ENCODE data around the gene PLEKHM1.

PLEKHM1 gene

DNA sequence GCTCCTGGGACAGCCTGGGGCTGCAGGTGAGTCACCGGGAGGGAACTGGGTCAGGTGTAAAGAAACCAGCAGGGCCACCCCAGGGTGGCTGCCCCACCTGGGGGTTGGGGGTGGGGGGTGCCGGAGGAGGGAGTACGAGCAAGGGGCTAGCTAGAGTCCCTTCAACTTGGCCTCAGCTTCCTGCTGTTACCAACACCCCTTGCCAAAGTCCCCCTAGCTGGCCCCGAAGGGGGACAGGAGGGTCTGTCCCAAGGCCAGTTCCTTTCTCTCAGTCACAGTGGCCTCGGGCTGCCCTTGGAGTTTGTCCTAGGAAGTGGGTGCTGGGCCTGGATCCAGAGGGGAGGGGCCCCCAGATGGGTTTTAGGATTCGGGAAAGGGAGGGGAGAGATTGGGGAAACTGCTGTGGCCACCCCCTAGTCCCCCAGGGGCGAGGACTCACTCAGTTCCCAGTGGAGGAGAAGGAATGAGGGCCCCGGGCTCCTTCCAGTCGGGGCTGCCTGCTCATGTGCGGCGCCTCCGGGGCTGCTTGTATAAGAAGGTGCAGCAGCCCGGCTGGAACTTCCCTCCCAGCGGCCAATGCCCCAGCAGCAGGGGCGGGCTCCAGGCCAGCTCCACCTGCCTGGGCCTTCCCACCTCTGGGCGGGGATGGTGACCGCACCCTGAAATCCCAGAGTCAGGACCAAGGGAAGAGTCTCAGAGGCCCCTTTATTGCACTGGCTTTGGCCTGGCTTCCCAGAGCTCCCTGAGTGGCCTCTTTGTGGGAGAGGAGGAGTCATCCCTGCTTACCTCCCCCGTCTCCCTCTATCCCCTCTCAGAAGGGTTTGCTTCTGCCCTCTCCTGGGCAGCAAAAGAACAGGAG, 65.2 kb downstream of the PLEKHM1 start:
- no peak for DNase-seq

DNA sequence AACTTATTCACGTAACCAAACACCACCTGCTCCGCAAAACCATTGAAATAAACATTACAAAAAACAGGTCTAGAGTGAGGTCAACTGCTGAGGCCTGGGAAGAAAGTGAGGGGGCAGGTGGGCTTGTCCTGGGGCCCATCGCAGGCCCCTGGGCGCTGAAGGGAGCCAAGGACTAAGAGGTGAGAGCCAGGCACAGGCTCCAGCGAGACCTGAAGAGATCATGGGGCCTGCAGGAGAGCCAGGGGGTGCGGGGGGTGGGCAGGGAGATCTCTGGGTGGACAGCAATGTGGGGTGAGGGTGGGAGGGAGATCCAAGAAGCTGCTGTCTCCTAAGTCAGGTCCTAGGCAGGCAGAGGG, 65.8 kb downstream of the PLEKHM1 start:
- no peak for DNase-seq

DNA sequence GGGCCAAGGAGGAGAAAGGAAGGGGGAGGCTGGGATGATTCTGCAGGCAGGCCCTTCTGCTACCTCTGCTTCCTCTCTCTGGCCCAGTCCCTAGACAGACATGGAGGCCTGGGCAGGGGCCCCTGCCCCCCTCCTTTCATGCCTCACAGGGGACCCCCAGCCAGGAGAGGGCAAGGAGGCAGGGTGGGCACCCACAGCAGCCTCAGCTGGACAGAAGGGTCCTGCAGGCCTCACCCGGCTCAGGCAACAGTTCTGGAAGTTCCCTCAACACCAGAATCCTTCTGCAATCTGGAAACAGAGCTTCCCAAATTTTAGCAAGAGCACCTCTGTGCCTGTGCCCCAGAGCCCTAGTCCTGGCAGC, 66.6 kb downstream of the PLEKHM1 start:
- no peak for DNase-seq

DNA sequence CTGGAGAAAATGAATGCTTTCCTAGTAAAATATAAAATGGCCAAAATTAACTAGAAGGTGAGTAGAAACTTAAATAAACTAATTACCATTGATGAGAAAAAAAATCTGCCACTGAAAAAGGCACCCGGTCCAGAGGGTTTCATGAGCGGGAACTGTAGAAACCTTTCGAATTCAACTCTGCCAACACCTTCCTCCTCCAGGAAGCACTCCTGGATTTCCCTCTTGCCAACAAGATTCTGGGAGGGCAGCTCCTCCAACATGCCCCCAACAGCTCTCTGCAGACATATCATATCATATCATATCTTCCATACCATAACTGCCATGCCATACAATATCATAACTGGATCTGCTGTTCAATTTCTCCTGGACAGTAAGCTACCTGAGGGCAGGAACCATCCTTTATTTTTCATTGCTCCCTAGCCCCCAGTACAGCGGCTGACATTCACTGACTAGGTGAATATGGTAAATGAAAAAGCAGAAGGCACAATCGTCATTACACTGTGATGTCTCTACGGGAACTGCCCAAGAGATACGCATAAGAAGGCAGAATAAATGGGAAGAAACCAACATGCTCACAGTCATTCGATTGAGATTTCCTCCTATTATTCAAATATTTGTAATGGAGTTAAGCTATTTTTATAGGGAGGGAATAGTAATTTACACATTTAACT, 67.1 kb downstream of the PLEKHM1 start:
- no peak for DNase-seq

DNA sequence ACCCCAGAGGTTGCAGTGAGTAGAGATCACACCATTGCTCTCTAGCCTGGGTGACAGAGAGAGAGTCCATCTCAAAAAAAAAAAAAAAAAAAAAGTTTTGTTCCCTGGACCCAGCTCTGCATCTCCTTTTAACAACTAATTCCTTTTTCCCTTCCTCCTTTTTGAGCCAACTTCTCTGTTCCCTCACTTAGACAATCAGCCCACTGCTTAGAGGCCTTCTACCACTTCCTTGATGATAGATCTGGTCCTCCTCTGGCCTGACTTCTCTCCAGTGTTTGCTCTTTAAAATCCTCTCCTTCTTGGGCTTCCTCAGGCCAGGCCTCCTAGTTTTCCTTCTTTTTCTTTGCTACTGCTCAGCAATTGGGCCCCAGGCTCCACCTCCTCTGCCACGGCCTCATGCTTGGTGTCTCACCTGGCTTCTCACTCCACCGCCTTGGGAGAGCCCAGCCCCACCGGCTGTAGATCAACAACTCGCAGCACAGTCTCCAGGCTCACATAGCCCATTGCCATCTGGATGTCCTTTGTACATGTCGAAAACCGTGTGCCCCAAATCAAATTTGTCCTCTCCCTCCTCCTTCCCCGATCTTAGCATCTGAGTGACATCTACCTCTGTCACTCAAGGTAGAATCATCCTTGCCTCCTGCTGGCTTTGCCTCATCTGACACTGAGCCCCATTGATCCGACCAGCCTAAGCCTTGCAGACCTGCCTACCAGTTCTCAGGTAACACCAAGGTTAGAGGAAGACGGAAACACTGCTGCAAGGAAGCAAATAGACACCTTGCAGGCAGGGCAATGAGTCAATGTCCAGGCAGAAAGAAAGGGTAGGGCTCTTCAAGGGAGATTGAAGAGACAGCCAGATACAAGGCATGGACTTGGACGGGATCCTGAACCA, 75.3 kb downstream of the PLEKHM1 start:
- DNase-seq: no peak

DNA sequence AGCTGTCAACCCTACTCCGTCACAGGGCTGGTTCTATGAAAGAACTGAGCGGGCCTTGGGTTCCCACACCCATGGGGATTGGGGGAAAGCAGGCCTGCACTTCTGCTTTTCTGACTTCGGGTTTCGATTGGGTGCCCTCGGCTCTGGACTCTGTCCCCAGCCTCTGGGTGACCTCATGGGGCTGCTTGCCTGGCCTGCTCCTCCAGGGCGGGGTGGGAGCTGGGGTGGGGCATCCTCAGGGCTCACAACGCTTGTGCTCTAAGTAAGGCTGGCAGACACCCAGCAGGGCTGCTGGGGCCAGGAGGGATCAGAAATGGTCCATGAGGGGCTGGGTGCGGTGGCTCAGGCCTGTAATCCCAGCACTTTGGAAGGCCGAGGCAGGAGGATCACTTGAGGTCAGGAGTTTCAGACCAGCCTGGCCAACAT, 77.0 kb downstream of the PLEKHM1 start:
- no peak for DNase-seq

DNA sequence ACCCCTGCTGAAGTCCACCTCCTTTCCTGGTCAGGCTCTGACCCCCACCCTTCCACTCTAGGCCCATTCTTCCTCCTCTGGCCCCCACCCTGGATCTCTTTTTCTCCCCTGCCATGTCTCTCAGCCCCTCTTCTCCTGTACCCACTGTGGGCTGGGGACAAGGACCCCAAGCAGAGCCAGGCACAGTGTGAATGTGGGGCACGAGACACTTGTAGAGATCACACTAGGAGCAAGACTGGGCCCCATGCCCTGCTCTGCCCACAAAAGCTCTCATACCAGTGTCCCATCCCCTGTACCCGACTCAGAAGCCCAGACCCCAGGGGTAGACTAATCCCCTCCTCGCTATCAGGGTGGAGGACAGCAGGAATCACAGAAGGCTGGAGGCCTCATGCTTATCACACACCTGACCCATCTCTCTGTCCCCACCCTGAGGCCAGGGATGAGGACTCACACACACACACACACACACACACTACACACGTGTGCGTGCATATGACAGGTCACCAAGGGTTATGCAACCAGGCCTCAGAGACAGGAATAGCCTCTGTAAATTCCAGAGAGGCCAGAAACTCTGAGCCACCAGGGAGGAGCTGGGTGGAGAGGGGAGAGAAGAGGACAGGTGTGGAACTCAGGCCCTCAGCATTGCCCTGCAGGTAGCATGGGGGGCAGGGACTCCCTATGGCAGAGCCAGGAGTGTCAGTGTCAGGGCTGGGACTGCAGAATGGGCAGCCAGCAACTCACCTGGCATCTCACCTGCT, 79.0 kb downstream of the PLEKHM1 start:
- no peak for DNase-seq

DNA sequence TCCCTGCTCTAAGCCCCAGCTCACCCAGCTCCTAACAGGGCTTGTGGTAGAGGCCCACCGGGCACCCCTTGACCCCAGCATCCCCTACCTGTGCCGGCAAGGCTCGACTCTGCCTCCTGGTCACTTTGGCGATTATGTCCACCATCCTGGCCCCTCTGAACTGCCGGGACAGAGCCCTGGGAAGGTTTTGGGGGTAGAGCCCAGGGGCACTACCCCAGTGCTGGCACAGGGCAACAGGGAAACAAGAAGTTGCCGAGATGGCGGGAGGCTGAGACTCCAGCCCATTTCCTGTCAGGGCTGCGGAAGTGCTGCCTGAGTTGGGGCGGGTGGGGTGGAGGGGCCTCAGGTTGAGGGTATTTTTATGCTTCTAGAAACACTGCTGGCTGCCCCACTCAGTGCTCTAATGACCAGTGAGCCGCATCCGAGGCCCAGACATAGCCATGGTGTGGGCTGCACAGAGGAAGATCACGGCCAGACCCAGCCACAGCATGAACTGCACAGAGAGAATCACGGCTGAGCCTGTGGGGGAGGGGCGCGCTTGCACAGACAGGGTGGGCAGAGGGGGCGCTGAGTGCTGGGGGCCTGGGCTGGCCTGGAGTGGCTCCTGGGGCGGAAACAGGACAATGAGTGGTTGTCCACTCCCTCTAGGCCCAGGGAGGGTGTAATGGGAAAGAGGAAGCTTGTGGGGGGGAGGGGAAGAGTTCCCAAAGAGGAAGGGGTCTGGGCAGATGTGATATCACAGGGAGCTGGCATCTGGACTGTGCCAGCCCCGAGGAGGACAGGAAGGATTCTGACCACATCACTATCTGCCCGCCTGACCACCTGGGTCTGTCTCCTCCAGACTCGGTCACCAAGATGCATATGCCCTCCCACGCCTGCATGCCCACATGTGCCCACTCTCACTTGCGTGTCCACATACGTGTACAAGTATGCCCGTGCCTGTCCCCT, 80.1 kb downstream of the PLEKHM1 start:
- peak; percentile 66 for DNase-seq

DNA sequence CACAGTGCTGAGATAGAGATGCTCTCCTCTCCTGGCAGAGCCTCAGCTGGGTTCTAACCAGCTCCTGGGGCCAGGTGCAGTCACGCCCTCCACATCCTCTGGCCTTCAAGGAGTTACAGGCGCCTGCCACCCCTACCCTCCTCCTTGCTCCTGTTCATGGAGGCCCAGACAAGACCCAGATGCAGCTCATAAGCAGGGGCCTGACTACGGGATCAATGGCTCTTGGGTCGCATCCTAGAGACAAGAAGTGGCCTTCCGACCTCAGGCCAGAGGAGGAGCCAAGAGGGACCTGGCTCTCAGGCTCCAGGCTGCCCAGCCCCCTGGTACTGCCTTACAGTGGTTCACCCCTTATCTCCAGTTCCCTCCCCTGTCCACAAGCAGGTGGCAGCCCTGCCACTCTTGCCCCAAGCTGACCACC, 80.9 kb downstream of the PLEKHM1 start:
- DNase-seq: no peak

DNA sequence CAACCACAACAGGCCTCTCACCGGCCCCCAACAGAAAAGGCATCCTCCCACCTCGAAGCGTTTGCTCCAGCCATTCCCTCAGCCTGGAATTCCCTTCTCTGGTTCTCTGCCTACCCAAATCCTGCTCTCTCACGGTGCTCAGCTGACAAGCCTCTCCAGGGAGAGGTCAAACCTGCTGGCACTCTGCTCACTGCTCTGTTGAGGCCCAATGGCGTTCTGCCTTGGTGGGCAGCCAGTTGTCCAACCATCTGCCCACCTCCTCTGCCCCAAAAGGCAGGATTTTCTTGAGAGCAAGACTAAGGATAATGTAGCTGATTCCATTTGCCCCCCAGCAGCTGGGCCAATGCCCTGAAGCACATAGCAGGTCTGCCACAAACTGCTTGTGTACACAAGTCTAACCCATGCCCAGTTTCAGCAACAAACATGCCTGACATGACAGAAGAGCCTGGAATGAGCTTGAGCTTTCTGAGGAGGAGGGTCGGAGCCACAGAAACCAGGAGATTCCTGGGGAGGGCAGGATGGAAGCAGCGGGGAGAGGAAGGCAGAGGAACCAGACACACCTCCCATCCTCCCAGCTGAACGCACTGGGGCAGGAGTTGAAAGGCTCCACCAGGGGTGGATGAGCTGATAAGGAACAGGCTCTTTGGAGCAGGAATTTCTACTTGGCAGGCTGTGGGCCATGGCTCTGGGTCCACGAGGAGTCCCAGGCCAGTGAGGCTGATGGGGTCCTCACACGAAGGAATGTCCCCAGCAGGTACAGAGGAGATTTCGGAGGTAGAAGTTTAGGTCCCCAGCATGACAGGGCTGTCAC, 81.7 kb downstream of the PLEKHM1 start:
- DNase-seq: no peak

DNA sequence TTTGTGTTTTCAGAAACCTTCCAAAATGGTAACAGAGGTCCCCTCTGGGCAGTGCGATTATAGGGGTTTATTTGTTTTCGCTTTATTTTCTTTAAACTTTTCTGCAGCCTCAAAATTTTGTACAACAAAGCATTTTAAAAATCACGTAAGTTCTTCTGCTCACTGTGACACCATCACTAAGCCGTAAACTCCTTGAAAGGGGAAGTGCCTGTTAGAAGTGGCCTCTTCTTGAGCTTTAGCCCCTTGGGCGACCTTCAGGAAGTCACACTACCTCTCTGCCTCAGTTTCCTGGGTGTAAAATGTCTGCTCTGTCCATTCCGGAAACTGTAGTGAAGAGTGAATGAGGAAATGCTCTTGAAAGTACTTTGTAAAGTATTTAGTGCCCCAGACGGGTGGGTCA, 84.4 kb downstream of the PLEKHM1 start:
- DNase-seq: no peak

DNA sequence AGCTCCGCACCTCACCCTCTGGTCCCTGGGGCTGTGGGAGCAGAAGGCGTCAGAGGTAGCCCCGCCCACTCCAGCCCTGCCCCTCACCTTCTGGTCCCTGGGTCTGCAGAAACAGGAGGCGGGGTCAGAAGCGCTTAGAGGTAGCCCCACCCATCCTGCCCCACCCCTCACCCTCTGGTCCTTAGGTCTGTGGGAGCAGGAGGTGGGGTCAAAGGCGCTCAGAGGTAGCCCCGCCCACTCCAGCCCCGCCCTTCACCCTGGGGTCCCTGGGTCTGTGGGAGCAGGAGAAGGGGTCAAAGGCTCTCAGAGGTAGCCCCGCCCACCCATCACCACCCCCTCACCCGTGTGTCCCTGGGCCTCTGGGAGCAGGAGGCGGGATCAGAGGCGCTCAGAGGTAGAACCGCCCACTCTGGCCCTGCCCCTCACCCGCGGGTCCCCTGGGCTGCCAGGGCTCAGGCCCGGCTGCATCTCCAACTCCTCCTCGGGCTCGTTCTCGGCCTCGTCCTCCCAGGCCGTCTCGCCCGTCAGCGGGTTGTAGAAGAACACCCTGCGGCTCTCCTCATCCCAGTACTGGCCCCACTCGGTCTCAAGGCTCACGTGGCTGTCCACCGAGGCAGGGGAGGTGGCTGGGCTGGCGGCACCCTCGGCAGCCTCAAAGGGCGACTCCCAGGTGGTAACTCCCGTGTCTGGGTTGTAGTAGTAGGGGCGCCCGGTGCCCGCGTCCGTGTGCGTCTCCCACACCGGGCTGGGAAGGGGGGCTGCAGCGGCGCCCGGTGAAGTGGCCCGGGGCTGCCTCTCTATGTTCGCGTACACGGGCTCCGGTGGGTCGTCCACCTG, 85.1 kb downstream of the PLEKHM1 start:
- peak; percentile 24 for DNase-seq

DNA sequence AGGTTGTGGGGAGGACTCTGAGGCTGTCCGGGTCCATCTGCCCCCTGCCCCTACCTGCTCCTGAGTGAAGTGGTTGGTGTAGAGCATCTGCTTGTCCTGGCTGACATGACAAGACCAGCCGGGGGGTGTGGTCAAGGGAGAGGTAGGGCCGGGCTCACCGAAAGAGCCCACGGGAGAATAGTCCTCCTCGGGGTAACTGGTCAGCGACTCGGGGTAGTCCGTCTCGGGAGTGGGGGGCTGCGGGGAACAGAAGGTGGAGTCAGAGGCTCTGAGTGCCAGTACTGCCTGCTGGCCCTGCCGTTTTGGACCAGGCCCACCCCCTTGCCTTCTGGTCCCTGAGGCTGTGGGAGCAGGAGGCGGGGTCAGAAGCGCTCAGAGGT, 85.7 kb downstream of the PLEKHM1 start:
- DNase-seq: no peak

DNA sequence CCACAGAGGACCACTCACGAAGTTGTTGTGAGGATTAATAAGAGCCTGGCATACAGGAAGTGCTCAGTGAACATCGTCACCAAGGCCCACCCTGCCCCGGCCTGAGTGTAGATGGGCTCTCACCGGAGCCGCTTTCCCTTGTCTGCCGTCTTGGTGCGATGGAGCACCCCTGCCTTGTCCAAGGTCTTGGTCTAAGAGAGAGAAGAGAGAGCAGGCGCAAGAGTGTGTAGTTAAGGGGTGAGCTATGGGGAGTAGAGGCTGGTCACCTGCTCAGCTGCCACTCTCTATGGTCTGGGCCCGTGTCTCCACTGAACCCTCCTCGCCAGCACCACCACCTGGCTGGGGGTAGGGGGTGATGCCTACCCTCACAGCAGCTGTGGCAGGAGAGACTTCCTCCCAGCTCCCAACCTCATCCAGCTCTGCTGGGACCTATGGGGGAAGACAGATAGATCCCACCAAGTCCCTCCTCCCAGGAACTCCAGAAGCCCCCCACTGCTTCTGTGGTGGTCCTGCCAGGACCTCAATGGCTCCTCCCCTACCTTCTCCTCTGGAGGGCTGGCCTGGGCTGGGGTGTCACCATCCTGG, 86.5 kb downstream of the PLEKHM1 start:
- DNase-seq: no peak

DNA sequence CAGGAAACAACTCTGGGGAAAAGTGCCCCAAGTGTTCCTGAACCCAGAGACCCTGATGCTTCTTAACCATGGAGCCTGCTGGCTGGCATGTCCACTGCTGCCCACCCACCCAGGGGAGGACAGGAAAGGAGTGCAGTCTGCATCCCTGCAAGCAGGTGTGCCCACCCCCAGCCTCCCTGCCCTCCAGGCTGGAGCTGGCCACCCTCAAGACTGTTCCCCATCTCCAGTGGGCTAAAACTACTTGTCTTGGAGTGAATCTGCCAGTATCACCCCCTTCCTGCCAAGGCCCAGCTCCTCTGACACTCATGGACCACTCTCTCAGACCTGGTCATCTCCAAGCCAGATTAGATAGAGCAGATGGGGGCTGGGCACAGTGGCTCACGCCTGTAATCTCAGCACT, 87.6 kb downstream of the PLEKHM1 start:
- no peak for DNase-seq

DNA sequence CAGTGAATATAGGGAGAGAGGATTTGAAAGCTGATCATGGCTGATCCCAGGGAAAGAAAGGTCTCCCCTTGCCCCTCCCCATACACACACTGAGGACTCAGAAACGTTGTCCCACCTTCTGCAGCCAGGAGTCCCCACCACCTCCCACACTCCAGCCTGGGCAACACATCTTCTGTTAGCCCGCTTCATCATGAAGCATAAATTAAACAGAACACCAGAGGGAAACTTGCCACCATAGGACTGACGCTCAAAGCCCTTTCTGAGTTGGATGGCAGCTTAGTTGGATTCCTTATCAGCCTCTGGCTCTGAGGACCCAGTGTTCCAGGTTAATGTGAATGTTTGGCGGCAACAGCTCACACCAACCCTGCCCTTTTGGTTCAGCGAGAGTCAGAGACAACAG, 91.7 kb downstream of the PLEKHM1 start:
- DNase-seq: no peak

DNA sequence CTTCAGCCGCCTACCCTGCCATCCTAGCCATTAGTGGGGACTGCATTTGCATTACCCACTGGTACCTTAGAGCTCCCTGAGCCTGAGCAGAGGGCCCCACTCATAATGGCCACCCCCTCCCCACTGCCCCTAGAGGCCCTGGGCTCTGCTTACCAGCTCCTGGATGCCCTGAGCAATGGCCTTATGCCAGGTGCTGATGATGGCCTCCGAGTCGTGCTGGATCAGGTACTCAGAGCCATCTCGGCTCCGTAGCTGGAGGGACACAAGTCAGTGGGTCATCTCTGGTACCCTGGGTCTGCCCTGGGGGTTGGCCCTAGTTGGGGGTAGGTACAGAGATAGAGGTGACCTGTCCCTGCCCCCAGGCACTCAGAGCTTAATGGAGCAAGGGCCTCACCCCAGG, 92.7 kb downstream of the PLEKHM1 start:
- no peak for DNase-seq

DNA sequence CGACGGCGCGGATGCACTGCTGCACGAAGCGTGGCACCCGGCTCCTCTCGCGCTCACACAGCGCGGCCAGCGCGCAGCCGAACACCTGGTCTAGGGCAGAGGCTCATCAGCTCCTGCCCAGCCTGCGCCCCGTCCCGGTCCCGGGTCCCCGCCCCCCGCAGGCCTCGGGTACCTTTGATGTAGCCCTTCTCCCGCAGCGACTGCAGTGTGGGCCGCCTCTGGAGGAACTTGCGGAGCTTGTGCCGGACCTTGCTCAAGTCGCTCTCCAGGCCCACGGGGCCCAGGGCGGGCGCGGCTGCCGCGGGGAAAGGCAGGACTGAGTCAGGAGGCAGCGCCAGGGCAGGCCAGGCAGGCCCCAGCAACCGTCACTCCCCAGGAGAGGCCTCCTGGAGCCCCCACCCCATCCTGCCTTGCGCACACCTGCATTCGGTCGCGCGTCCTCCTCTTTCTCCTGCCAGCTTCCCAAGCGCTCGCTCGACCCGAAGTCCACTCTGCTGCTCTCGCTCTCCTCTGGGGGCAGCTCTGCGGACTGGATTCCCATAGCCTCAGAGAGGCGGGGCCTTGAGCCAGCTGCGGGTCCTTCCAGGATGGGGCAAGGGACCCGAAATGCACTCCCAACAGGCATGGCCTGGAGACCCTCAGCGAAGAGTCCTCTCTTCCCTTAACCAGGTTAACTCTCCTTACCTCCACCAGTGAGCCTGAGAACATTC, 93.9 kb downstream of the PLEKHM1 start:
- no peak for DNase-seq
